Lower lobe of right lung (tissue), 2 donors: ENCODE data around the gene RPE65. TPM values are rescaled to one million over a fixed set of nuclear protein-coding genes. Genes with fewer than 3 reads are reported as not detected.

Experiments
- ATAC-seq, 2 donors: fragments of 200-7000 bp; cut with Tn5 transposase; one replicate each; pipeline ENCODE4 v1.9.1; 2020 to 2022; ENCODE audit warnings: mild to moderate bottlenecking in 2 of 2, moderate library complexity in 2 of 2
- DNase-seq: peaks from one replicate; pipeline ENCODE4 v3.0.0-alpha.2; 2020
- H3K27ac ChIP-seq: fragments of 200-600 bp; one replicate; pipeline ENCODE4 v1.8.0; 2022
- H3K27me3 ChIP-seq: fragments of 200-600 bp; one replicate; pipeline ENCODE4 v1.8.0; 2022; ENCODE audit warnings: low read depth
- H3K36me3 ChIP-seq: fragments of 200-600 bp; one replicate; pipeline ENCODE4 v1.8.0; 2022; ENCODE audit warnings: mild to moderate bottlenecking
- H3K4me1 ChIP-seq: fragments of 200-600 bp; one replicate; pipeline ENCODE4 v1.8.0; 2022
- H3K4me3 ChIP-seq: fragments of 200-600 bp; one replicate; pipeline ENCODE4 v1.8.0; 2022; ENCODE audit warnings: mild to moderate bottlenecking
- H3K9me3 ChIP-seq: fragments of 200-600 bp; one replicate; pipeline ENCODE4 v1.8.0; 2022
- intact Hi-C: fragments of 100-400 bp; cut with DNase I; formaldehyde crosslinking; loops from one replicate; pipeline ENCODE4 v1.11.0; 2022
- total RNA-seq: library from RNA; stranded (reverse); fragmentation: NEBNext Ultra II Directional; extraction: Animal tissue kit (Norgen Biotek cat#: 25700); gene quantifications from one replicate; pipeline ENCODE4 v1.2.1, GENCODE V29; 2021
- TF ChIP-seq, protein P1 (sequence below): fragments of 200-600 bp; IDR thresholded peaks from one replicate; pipeline ENCODE4 v1.8.0; 2022; ENCODE audit warnings: antibody characterized with exemption, mild to moderate bottlenecking
- donor health status: DM: no; HTN: yes; CAD: no; lungs with severe emphysema.

The RPE65 gene
- total RNA-seq, 1 donor from 2014 or later: not detected

DNA sequence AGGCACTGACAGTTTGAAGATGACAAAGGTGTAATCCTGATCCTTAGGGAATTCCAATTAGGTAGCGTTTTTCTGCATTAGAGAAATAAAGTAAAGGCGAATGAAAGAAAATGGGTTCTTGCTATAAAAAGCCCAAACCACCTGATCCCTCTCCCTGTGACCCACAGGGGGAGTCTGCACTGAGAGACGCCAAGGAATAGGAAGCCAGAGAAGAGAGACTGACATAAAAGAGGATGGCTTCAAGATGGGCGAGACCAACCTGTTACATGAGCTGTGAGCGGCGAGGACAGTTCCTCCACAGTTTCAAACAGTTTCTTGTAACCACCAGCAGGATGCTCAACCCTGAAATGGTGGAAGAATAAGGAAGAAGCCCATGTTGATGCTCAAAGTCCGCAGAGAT, 1.4 kb downstream of the RPE65 start:
- H3K9me3 ChIP-seq: no peaks in the 10 kb centered on the region
- no peak overlapping the region for H3K4me3 ChIP-seq
- TF ChIP-seq, protein P1, sequence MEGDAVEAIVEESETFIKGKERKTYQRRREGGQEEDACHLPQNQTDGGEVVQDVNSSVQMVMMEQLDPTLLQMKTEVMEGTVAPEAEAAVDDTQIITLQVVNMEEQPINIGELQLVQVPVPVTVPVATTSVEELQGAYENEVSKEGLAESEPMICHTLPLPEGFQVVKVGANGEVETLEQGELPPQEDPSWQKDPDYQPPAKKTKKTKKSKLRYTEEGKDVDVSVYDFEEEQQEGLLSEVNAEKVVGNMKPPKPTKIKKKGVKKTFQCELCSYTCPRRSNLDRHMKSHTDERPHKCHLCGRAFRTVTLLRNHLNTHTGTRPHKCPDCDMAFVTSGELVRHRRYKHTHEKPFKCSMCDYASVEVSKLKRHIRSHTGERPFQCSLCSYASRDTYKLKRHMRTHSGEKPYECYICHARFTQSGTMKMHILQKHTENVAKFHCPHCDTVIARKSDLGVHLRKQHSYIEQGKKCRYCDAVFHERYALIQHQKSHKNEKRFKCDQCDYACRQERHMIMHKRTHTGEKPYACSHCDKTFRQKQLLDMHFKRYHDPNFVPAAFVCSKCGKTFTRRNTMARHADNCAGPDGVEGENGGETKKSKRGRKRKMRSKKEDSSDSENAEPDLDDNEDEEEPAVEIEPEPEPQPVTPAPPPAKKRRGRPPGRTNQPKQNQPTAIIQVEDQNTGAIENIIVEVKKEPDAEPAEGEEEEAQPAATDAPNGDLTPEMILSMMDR: no peak
- intact Hi-C loops: no loop called here
- ATAC-seq (no peak), DNase-seq (no peak)
- no peaks in the 10 kb centered on the region for H3K27me3 ChIP-seq
- no peaks in the 10 kb centered on the region for H3K36me3 ChIP-seq
- no peak overlapping the region for H3K27ac ChIP-seq
- H3K4me1 ChIP-seq: no peaks in the 10 kb centered on the region

DNA sequence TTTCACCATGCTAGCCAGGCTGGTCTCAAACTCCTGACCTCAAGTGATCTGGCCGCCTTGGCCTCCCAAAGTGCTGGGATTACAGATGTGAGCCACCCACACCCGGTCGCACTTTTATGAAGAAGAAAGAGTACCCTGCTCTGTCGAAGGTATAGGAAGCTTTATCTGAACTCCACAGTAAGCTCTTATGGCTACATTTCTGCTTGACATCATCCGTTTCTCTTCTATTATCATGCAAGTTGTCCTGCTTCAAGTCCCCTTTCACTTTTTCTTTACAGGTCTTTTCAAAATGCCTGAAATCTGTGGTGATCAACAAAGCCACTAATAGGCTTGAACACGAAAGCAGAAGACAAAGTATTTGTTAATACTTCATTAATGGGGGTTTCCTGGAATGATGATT, 4.0 kb downstream of the RPE65 start:
- DNase-seq: no peak
- TF ChIP-seq, protein P1: no peak
- intact Hi-C loops: no loop called here

DNA sequence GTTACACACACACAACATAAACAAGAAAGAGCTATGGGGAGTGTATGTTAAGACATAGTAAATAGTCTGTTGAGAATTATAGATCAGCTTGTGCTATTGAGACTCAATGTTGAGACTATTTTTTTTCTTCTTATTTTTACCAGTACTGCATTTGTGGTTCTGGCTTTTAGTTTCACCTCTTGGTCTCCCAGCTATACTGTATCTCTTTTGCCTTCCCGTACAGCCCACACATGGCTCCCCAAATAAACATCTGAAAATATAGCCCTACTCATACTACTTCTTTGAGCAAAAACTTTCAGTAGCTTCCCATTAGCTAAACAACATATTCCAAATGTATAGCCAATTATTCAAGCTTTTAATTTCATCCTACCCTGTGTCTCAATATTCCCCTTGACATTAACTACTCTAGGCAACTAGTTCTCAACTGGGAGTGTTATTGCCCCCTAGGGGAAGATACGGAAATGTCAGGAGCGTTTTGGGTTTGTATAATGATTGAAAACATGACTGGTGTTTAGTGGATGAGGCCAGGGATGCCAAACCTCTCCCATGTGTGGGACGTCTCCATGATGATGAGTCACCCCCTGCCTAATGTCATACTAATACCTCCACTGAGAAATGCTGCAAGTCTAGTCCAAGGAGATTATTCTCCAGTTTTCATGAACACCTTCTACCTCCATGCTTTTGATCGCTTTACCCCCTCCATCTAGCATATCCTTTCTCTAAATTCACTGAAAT, 6.8 kb downstream of the RPE65 start:
- TF ChIP-seq, protein P1: peak; percentile 48
- Histone ChIP-seq H3K9me3 (no peaks in the 10 kb centered on the region), H3K4me1 (no peaks in the 10 kb centered on the region), H3K4me3 (no peak overlapping the region), H3K27ac (no peak overlapping the region), H3K36me3 (no peaks in the 10 kb centered on the region), H3K27me3 (no peaks in the 10 kb centered on the region)
- DNase-seq (no peak), ATAC-seq (peak; percentile 38 to 59)
- intact Hi-C loops: no loop called here

More for the DNA sequence above, 4.0 kb downstream of the RPE65 start:
- ATAC-seq: no peak
- no peaks in the 10 kb centered on the region for H3K27me3 ChIP-seq
- H3K9me3 ChIP-seq: no peaks in the 10 kb centered on the region
- no peak overlapping the region for H3K27ac ChIP-seq
- no peak overlapping the region for H3K4me3 ChIP-seq
- no peaks in the 10 kb centered on the region for H3K4me1 ChIP-seq
- no peaks in the 10 kb centered on the region for H3K36me3 ChIP-seq

DNA sequence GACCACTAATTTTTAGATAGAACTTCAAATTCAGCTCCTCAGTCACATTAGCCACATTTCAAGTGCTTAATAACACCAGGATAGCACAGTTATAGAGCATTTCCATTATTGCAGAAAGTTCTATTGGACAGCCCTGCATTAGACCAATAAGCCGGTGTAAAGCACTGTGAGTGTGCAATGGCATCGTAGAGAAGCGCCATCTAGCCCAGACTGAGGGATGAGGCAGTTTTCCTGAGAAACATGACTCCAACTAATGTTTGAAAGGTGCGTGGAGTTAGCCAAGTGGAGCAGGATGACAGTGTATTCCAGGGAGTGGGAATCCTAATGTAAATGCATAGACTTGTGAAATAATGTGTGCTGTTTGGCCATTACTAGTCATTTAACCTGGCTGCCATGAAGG, 7.7 kb downstream of the RPE65 start:
- Histone ChIP-seq H3K4me1 (no peaks in the 10 kb centered on the region), H3K9me3 (no peaks in the 10 kb centered on the region), H3K36me3 (no peaks in the 10 kb centered on the region), H3K4me3 (no peak overlapping the region), H3K27me3 (no peaks in the 10 kb centered on the region), H3K27ac (no peak overlapping the region)
- TF ChIP-seq, protein P1: no peak
- intact Hi-C loops: no loop called here
- ATAC-seq (no peak), DNase-seq (no peak)

DNA sequence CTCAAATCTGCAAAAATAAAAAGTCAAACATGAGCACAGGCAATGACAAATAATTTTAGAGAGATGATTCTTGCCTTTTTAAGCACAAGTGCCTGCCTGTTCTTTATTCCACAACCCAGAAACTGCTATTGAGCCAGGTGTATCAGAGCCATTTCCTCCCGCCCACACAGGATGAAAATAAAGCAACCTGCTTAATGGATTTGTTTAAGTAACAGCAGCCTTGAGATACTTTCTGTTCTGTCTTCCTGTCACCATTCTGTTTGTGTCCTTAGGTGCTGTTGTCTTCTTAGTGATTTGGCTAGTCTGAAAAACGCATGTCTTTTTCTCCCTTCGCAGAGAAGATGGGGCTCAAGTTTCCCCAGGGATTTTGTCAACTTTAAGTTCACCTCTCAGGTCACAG, 11.4 kb downstream of the RPE65 start:
- intact Hi-C loops: no loop called here
- Histone ChIP-seq H3K9me3 (no peaks in the 10 kb centered on the region), H3K27me3 (no peaks in the 10 kb centered on the region), H3K4me1 (no peaks in the 10 kb centered on the region), H3K36me3 (no peaks in the 10 kb centered on the region), H3K4me3 (no peak overlapping the region), H3K27ac (no peak overlapping the region)
- no peak for ATAC-seq
- DNase-seq: no peak
- TF ChIP-seq, protein P1: no peak
